ENCODE data around the gene MYO3B.

The MYO3B gene

GRCh38 chr2:170247333-170247732, 69.4 kb downstream of the MYO3B start:
- no peak for DNase-seq (ENCODE audit: low read depth)
- TF ChIP-seq, protein P1, sequence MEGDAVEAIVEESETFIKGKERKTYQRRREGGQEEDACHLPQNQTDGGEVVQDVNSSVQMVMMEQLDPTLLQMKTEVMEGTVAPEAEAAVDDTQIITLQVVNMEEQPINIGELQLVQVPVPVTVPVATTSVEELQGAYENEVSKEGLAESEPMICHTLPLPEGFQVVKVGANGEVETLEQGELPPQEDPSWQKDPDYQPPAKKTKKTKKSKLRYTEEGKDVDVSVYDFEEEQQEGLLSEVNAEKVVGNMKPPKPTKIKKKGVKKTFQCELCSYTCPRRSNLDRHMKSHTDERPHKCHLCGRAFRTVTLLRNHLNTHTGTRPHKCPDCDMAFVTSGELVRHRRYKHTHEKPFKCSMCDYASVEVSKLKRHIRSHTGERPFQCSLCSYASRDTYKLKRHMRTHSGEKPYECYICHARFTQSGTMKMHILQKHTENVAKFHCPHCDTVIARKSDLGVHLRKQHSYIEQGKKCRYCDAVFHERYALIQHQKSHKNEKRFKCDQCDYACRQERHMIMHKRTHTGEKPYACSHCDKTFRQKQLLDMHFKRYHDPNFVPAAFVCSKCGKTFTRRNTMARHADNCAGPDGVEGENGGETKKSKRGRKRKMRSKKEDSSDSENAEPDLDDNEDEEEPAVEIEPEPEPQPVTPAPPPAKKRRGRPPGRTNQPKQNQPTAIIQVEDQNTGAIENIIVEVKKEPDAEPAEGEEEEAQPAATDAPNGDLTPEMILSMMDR (conservative IDR thresholded peaks at IDR 0.05; ENCODE audit: low read depth, low read length) = no peak
- no peak overlapping the region for H3K4me3 ChIP-seq (ENCODE audit: low read length)

- DNase-seq (ENCODE audit: low read depth) = no peak
- no peak overlapping the region for H3K4me3 ChIP-seq (ENCODE audit: low read length)
- TF ChIP-seq, protein P1 (conservative IDR thresholded peaks at IDR 0.05; ENCODE audit: low read depth, low read length) = no peak
Observed at GRCh38 chr2:170247882-170248393, 70.0 kb downstream of the MYO3B start.

- TF ChIP-seq, protein P1 (conservative IDR thresholded peaks at IDR 0.05; ENCODE audit: low read depth, low read length) = no peak
- H3K4me3 ChIP-seq (ENCODE audit: low read length) = no peak overlapping the region
- no peak for DNase-seq (ENCODE audit: low read depth)
Observed at GRCh38 chr2:170248574-170249393, 70.8 kb downstream of the MYO3B start.

DNA sequence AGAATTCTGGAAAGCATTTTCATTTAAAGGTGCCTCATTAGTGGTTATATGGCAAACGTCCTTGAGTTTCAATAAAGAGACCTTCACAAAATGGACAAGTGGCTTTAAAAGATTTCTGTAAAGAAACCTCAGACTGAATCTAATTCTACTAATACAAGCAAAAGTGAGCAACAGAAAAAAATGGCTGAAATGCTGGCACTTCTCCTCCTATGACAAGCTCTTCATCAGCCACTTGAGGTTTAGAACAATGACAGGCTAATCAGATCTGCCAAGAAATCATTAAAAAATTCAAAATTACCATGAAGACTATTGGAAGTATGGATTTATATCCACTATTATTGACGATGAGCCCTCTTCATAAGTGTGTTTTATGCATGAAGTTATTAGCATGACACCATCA, 71.8 kb downstream of the MYO3B start:
- TF ChIP-seq, protein P1 (conservative IDR thresholded peaks at IDR 0.05; ENCODE audit: low read depth, low read length) = no peak
- DNase-seq (ENCODE audit: low read depth) = no peak
- no peak overlapping the region for H3K4me3 ChIP-seq (ENCODE audit: low read length)

DNA sequence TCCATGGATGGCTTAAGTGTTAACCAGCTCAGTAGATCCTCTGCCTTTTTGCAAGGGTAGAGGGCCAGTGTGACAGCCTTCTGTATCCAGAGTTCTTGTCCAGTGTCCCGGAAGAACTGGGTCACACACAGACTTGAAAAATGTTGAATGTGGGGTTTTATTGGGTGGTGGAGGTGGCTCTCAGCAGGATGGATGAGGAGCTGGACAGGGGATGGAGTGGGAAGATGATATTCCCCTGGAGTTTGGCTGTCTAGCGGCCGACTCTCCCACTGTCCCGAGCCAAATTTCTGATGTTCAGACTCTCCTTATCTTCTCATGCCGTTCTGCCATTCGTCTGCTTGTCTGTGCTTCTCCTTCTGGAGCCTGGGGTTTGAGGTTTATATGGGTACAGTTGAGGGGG, 72.6 kb downstream of the MYO3B start:
- TF ChIP-seq, protein P1 (conservative IDR thresholded peaks at IDR 0.05; ENCODE audit: low read depth, low read length) = no peak
- no peak overlapping the region for H3K4me3 ChIP-seq (ENCODE audit: low read length)

DNA sequence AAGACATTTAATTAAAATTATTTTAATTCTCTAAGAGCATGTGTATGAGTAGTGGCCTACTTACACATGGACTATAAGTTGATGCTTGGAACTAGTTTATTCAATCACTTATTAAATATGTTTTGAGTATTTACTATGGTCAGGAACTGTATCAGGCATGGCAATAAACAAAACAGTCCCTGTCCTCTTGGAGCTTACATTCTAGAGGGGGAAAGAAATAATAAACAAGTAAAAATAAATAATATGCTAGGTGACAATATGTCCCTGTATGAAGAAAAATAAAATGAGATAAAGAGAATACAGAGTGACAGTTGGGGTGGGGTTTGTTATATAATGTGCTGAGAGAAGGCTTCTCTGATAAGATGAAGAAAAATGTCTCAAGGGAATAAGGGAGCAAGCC, 74.5 kb downstream of the MYO3B start:
- H3K4me3 ChIP-seq (ENCODE audit: low read length) = no peak overlapping the region
- TF ChIP-seq, protein P1 (conservative IDR thresholded peaks at IDR 0.05; ENCODE audit: low read depth, low read length) = no peak
- no peak for DNase-seq (ENCODE audit: low read depth)

More for the DNA sequence above, 72.6 kb downstream of the MYO3B start:
- DNase-seq (ENCODE audit: low read depth) = no peak

DNA sequence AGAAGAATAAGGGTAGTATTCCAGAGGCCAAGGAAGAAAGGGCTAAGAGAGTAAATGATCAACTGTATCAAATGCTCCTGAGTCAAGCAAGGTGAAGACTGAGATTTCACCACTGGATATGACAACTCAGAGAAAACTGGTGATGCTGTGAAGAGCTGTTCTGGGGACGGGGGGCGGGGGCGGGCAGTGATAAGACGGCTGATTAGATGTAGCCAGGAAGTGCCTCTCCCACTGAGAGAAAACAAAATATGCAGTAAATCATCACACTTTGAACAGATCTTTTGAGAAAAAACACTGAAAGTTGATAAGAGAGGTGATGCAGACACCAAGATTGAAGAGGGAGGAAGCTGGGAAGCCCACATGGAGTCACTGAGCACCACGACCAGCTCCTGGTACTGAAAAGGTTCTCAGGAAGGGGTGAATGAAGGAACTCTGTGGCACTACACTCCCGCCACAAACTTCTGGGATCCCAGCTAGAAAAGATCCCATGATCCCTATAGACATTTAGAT, 75.8 kb downstream of the MYO3B start:
- TF ChIP-seq, protein P1 (conservative IDR thresholded peaks at IDR 0.05; ENCODE audit: low read depth, low read length) = no peak
- DNase-seq (ENCODE audit: low read depth) = no peak
- no peak overlapping the region for H3K4me3 ChIP-seq (ENCODE audit: low read length)

Measured in retinal pigment epithelial cell (primary cell).